ELF-1 (cell line): Measurements from ENCODE around the gene CAST.
"Not testable (repeated sequence)": the region's sequence is repeated elsewhere in the genome, so short reads cannot be mapped to it uniquely, and the experiment has no call there.

Experiments
- DNase-seq: peaks from one replicate; pipeline ENCODE4 v3.0.0-alpha.2; 2016; ENCODE audit warnings: low read depth, low spot score

The CAST gene

DNA sequence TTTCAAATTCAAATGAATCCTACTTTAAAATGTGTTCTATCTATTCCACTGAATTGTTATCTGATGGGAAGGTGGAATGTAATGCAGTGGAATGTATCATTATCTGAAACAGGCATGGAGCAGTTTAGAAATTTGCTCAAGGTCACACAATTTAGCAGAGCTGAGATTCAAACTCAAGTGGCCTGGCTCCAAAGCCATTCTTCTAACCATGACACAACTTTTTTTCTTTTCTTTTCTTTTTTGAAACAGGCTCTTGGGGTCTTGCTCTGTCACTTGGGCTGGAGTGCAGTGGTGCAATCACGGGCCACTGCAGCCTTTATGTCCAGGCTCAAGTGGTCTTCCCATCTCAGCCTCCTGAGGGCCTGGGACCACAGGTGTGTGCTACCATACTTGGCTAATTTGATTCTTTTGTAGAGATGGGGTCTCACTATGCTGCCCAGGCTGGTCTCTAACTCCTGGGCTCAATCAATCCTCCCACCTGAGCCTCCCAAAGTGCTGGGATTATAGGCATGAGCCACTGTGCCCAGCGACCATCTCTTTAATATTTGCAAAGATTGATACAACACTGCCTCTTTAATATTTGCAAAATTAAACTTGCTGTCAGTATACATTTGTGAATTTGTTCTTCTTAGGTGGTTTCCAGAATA is 50.0 kb downstream of the CAST start:
- no peak for DNase-seq

DNA sequence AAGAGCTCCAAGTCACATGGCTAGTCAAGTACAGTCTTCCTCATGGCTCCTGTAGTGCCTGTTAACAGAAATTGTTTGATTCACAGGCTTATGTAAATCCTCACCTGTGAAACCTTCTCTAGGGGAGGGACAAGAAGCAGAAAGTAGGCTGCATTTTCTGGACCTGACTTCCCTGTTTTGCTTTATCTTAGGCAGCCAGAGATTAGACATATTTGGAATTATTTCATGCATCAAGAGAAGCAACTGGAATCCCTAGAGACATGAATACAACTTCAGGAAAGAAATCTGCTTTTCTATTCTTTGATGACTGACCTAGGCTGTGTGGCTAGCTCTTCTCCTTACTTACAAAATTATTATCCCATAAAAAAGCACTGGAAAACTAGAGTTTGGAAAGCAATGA is 52.3 kb downstream of the CAST start:
- DNase-seq: no peak

DNA sequence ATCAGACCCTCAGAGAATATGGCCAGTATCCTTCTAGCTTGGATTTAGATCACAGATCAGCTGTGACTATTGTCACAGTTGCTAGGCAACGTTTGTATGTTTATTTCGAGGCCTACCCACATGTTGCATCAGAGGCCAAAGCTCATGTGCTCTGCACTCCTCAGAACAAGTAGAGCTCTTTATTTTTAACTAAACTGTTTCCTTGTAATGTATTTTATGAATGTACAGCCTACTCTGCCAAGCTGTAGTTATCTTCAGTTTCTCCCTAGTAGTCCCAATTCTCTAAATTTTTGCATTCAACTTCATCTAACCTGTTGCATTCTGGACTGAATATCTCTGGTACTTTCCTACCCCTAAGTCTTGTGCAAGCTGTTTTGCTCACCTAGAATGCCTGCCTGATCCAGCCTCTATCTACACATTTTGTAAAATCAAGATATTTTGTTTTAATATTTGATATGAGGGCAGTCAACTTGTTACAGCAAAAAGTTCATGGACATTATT is 52.8 kb downstream of the CAST start:
- DNase-seq: peak; percentile 15

DNA sequence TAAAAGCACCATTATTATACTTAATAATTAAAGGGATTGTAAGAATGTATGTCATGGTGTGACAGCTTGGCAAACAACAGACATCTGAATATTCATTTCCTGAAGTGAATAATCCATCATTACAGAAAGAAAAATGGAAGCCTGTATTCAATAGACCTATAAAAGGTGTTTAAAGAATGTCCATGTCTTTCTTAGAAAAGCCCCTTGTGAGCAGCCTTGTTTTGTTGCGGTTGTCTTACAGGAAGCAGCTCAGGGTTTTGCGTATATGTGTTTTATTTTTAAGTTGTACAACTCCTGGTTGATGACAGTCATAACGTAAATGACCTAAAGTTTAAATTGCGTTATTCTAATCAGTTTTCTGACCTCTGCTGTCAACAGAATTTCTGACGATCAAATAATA is 53.8 kb downstream of the CAST start:
- DNase-seq: no peak

DNA sequence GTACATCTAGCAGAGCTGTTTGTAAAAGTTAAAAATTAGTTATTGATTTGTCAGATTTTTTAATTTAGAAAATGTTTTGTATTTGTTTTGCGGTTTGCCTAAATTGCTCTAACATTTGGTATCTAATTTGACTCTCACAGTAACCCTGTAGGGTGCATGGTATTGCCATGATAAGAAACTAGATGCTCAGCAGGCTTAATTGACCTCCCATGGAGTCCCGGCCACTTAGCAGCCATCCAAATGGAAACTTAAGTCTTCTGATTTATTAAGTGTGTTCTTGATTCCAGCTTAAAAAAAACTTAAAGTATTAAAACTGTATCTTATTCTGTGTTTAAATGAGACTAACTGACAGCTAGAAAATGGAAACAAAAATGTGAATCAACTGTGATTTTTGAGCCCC is 54.5 kb downstream of the CAST start:
- DNase-seq: no peak

DNA sequence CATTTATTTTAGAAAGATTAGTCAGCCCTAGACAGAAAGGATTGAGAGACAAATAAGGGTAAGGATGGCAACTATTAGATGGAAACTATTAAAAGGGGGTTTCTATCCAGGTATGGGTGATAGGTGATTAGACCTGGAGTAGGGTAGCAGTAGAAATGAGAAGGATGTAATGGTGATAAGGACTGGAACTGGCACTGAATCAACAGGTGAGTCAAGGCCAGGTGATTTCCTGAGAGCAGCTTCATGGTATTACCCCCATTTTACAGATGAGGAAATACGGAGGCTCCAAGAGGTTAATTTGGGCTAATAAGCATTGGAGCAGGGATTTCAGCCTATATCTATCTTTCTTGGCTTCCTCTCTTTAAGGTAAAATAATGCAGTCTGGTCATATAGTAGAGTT is 55.7 kb downstream of the CAST start:
- DNase-seq: no peak

DNA sequence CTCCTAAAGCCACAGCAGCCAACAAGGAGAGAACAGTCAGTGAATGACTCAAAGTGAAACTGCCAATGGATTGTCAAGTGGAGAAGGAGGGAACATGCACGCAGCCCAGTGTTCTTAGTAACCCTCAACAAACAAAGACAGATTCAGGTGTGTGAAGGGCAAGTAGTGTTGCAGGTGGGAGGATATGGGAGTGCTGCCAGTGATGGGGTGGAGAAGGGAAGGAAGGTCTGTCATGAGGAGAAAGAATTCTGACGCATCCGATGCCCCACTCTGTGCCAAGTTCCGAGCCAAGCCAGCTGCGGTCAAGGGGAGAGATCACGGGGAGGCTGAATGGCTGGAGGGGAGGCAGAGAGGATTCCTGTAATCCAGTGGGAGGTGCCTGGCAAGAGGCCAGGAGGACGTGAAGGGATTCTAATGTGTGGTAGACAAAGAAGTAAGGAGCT is 56.5 kb downstream of the CAST start:
- no peak for DNase-seq

DNA sequence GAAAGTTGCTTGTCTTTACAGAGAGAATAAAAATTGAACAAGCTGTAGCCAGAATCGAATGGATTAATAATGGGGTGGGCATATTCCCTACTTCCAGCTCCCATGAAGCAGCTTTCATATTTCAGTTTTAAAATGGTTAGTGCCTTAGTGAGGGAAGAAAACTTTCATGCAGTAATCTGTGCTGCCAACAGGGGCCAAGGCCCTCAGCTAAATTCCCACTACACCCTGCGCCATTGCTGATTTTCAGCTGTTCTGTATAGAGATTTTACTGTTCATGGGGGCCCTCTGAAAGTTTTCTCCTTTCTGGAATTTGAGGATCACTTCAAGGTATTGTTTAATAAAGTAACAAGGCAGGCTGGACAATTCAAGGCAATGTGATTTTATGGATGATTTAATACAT is 58.2 kb downstream of the CAST start:
- no peak for DNase-seq

DNA sequence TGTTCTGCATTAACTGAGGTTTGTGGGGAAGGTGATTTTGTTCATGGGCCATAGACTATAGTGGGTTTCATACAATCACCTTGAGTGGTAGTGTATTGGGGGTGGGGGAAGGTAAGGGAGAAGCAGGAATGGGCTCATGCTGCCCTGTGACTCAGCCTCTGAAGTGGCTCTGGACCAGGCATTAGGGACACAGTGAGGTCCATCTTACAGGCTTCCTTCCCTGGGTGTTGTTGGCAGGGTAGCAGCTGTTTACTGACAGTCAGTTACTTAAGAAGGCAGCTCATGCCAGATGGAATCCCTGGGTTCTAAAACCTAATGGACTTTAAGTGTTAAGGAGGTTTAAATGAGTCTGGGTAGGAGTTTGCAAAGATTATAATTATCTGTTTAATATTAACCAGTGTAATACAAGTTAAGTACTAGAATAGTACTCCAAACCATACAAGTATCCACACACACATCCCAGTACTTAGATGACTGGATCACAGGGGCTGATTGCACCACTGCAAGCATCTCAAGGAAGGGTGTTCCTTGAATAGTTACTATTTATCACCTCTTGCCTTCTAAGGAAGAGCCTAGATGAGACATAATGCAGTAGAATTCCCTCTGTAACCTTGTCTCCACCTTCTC is 59.3 kb downstream of the CAST start:
- no peak for DNase-seq

DNA sequence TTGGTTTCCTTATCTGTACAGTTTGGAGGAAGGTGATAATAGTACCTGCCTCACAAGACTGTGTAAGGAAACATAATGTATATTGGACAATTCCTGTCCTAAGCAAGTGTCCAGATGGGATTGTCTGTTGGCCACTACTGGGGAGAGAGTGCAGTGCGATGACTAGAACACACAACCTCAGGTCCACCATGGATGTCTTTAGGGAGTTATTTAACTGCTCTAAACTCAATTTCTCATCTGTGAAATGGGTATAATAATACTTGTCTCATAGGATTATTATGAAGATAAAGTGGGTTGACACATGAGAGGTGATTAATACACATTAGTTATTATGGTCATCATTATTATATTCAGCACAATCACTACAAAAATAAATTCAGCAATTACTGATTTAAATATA is 63.1 kb downstream of the CAST start:
- DNase-seq: no peak

DNA sequence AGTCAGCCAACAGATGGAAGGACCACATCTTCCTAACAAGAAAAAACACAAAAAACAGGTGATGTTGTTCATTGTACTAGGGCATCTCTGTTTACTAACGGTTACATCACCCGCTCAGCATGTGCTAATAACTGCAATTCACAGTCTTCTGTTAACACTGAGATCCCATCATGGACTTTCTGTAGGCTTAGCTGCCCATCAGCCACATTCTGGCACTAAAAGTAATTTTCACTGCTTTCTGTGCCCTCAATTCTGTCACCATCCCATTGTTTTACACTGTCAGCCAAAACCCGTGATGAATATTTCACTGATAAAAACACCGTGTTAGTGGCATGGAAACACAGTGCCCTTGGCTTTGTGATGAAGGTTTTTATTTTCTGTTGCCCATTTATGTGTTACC is 64.6 kb downstream of the CAST start:
- DNase-seq: no peak

DNA sequence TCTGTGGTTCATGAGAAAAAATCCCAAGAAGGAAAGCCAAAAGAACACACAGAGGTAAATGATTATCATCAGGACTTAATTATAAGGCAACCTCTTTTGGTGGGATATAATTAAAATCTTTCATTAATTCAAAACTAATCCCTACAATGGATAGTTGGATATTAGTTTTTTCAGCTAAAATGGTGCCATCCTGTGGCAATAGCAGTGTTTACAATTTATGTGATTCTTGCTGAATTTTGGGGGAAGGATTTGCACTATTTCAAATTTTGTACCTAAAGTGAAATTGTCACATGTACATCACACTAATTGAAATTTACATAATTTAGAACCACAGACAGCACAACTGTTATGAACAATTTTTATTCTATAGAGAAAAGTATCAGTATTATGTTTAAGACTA is 67.0 kb downstream of the CAST start:
- no peak for DNase-seq

DNA sequence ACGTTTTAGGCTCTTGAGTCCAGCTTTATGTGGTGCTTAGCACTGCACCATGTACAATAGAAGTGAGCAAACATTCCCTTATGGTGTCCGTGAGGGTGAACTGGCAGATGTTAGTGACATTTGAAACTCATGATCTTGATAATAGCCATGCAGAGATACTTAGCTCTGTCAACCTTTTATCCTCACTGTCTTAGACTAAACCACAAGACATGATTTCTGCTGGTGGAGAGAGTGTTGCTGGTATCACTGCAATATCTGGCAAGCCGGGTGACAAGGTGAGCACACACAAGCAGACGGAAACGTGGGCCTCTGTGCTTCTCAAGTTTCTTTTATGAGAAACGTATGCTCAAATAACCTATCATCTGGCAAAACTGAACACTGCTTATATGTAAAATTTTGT is 68.4 kb downstream of the CAST start:
- DNase-seq: no peak

DNA sequence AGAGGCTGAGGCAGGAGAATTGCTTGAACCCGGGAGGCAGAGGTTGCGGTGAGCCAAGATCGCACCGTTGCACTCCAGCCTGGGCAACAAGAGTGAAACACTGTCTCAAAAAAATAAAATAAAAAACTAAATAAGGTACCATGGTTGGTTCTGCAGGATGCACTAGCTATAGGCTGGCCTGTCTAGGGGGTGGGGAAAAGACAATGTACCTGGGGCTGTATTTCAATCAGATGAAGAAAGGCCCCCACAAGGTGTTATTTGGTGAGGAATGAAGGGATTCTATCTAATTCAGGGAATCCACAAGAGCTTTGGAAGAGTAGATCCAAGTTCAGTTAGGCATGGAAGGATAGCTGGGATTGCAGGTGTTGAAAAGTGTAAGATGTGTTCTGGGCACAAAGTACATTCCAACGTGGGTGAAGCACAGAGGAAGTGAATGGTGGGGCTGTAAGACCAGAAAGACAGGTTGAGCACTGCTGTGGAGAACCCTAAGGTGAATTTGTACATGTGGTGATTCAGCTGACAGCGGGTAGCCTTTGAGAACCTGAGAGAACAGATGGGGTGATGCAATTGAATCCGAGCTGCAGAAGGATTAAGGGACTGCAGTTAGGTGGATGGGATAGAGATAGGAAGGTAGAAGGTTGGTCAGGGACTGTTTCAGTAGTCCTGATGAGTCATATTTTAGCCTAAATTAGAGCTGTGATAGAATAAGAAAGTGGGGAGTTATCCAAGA is 71.8 kb downstream of the CAST start:
- DNase-seq: peak; percentile 75

DNA sequence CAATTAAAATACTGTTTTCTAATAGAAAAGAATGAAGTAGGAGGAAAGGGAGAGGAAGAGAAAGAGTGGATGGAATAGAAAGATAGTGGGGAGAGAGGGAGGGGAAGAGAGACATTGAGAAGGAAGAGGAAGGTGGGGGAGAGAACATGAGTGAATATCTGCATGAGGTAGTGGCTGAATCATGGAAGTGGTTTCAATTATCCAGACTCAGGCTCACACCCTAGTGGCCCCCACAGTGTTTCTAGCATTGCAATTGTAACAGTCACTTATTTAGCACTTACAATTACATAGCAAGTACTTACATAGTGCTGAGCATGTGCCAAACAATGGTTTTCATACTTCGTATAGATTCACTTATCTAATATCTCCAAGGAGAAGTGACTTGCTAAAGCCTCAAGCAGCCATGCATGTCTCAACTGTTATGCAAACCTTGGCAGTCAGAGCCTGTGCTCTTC is 72.7 kb downstream of the CAST start:
- no peak for DNase-seq

DNA sequence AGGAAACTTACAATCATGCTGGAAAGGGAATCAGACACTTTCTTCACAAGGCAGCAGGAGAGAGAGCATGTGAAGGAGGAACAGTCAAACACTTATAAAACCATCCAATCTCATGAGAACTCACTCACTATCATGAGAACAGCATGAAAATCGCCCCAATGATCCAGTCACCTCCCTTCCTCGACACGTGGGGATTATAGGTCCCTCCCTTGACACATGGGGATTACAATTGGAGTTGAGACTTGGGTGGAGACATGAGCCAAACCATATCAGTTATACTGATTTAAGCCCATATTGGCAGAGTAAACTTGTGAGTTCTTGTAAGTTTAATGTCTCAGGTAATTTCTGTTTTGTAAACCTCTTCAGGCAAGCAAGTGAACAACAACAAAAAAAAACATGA is 74.8 kb downstream of the CAST start:
- no peak for DNase-seq

DNA sequence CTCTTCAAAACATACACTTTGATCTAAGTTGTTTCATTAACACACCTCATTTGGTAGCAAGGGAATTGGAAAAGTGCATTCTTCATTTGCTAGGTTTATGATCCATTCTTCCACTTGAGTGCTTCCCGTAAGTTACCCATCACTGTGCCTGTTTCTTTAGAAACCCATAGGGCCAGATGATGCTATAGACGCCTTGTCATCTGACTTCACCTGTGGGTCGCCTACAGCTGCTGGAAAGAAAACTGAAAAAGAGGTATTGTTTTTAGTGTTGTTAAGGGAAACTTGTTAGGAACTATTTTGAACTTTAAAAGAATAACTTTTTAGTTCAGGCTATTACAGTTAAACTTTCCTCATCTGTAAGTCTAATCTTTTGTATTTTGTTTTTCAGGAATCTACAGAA is 78.9 kb downstream of the CAST start:
- DNase-seq: no peak

DNA sequence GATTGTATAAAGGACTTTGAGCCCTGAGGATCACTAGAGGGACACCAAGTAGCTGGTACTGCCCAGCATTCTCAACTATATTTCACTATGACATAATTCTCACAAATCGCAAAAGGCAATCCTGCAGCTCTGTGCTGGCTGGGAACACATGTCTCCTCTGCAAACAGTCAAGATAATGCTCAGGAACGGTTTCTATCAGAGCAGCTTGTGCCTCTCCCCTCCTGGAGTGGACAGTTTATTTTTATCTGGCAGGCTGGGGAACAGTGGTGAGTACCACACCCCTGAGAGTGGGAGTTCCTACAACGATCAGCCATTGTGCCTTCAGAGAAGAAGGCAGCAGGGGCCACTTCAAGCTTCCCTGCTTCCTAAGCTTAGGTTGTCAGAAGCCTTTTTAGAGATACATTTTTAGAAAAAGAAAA is 79.7 kb downstream of the CAST start:
- DNase-seq: no peak

DNA sequence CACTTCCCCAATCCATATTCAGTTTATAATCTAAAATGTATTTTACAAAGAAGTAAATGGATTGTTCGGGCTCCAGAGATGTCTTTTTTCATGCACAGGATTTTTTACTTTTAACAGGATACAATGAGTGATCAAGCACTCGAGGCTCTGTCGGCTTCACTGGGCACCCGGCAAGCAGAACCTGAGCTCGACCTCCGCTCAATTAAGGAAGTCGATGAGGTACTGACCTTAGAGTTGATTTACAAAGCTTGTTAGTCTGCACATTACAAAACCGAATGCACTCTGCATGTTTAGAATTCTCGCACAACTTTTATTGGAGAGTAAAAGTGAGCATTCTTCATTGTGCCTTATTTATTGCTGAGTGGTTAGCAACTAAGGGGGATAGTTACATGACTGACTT is 80.4 kb downstream of the CAST start:
- no peak for DNase-seq

DNA sequence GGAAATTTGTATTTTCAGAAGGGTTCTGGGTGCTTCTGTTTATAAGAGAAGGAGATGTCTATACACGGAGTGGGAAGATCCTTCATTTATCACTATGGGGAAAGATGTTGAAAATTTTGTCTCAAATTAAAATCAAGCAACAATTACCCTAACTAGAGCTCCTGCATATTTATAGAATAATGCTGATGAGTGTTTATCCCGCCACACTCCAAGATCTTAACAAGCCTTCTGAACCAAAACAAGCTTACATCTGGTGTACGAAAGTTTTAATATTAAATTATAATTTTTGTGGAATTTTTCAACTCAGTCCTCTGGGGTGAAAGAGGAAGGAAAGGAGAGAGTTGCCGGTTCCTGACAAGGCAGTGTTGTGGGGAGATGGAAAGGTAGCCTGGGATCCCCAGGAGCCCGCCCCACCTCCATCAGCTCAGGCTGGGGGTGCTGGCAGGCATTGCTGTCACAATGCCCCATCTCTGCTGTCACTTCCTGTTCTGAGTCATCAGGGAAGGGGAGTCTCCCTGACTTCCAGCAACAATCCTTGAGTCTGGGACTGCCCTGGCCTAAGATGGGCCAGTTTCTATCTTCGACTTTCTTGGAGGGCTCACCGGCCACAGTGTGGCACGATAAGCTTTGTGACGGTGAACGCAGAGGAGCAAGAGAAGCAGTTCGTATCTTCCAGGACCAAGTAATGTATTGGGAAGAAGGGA is 81.0 kb downstream of the CAST start:
- no peak for DNase-seq

DNA sequence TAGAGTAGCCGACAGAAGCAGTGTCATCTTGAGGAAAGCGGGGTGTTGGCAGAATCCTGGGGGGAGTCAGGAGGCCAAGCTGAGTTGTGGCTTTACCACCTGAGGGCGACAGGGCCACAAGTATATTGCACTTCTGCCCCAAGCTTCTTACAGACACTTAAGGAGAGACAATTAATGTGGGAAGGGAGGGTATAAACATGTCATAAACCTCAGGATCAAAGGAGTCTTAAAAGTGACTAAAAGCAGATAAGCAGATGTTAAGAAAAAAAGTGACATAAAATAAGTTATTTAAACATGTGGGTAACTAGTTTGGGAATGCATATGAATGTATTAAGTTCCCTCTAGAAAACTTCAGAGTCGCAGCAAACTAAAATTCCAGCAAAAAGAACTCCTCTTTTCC is 81.6 kb downstream of the CAST start:
- no peak for DNase-seq

DNA sequence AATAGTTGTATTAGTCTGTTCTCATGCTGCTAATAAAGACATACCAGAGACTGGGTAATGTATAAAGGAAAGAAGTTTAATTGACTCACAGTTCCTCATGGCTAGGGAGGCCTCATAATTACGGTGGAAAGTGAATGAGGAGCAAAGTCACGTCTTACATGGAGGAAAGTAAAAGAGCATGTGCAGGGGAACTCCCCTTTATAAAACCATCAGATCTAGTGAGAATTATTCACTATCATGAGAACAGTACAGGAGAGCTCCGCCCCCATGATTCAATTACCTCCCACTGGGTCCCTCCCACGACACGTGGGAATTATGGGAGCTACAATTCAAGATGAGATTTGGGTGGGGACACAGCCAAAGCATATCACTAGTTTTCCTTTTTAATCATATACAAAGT is 82.0 kb downstream of the CAST start:
- DNase-seq: not testable (repeated sequence)
